Measurements from ENCODE around the gene TAF1C.

TAF1C gene

DNA sequence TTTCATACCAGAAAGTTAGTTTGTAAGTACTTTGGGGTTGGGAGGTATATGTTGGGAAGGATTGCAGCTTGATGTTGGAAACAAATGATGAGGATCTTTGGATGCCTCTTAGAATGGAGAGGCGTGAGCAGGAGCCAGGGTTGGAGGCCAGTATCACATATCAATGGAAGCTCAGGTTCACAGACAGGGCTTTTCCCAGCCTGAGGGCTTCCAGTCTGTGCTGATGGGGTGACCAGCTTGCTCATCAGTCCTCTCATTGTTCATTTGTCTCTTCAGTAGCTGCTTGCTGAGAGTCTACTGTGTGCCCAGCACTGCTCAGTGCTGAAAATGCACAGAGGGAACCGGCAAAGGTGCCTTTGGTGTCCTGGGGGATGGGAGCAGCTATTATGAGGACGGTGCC, 35.9 kb downstream of the TAF1C start:
- Histone ChIP-seq H3K4me3 (ENCODE audit: low read depth, low read length) (no peak overlapping the region), H3K27ac (ENCODE audit: extremely low read depth, low read depth, low read length) (no peak overlapping the region), H3K9me3 (ENCODE audit: control insufficient read depth, insufficient read depth, low read depth, low read length) (no peaks in the 10 kb centered on the region), H3K4me1 (ENCODE audit: control insufficient read depth, insufficient read depth, low read length) (no peaks in the 10 kb centered on the region; the same call in 1 of the 2 replicates), H3K36me3 (ENCODE audit: control insufficient read depth in 2 of 2, insufficient read depth in 1 of 2, low read length in 2 of 2) (no peaks in the 10 kb centered on the region)
- ChIA-PET CTCF (interaction anchor here (0.6 to 3.6 kb wide), 3 partner anchors 9 to 67 kb away, joined by 3 to 12 read pairs (median 4); partner anchors contain the start of gene TAF1C), POLR2A (no interaction called here)
- TF ChIP-seq ZNF138 (tag by site-specific recombination; IDR thresholded peaks at IDR 0.05; ENCODE audit: borderline replicate concordance) (no peak), ZNF521 (tag by site-specific recombination; IDR thresholded peaks at IDR 0.05) (no peak), ZBTB21 (tag by site-specific recombination; IDR thresholded peaks at IDR 0.05) (no peak), MYNN (tag by site-specific recombination; IDR thresholded peaks at IDR 0.05; ENCODE audit: borderline replicate concordance) (no peak), ZNF10 (tag by site-specific recombination; IDR thresholded peaks at IDR 0.05) (no peak), ZNF626 (tag by site-specific recombination; IDR thresholded peaks at IDR 0.05) (no peak), ZNF585B (tag by site-specific recombination; IDR thresholded peaks at IDR 0.05) (no peak), ZNF654 (tag by site-specific recombination; IDR thresholded peaks at IDR 0.05; ENCODE audit: low read depth) (no peak), ZNF169 (tag by site-specific recombination; IDR thresholded peaks at IDR 0.05) (no peak), PBX3 (CRISPR knock-in tag; IDR thresholded peaks at IDR 0.05) (no peak), PRDM1 (tag by site-specific recombination; IDR thresholded peaks at IDR 0.05) (no peak), RBAK (tag by site-specific recombination; IDR thresholded peaks at IDR 0.05) (no peak), SP3 (tag by site-specific recombination; IDR thresholded peaks at IDR 0.05) (no peak)
- TF ChIP-seq, protein P1, sequence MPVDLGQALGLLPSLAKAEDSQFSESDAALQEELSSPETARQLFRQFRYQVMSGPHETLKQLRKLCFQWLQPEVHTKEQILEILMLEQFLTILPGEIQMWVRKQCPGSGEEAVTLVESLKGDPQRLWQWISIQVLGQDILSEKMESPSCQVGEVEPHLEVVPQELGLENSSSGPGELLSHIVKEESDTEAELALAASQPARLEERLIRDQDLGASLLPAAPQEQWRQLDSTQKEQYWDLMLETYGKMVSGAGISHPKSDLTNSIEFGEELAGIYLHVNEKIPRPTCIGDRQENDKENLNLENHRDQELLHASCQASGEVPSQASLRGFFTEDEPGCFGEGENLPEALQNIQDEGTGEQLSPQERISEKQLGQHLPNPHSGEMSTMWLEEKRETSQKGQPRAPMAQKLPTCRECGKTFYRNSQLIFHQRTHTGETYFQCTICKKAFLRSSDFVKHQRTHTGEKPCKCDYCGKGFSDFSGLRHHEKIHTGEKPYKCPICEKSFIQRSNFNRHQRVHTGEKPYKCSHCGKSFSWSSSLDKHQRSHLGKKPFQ (tag by site-specific recombination; IDR thresholded peaks at IDR 0.05): no peak

DNA sequence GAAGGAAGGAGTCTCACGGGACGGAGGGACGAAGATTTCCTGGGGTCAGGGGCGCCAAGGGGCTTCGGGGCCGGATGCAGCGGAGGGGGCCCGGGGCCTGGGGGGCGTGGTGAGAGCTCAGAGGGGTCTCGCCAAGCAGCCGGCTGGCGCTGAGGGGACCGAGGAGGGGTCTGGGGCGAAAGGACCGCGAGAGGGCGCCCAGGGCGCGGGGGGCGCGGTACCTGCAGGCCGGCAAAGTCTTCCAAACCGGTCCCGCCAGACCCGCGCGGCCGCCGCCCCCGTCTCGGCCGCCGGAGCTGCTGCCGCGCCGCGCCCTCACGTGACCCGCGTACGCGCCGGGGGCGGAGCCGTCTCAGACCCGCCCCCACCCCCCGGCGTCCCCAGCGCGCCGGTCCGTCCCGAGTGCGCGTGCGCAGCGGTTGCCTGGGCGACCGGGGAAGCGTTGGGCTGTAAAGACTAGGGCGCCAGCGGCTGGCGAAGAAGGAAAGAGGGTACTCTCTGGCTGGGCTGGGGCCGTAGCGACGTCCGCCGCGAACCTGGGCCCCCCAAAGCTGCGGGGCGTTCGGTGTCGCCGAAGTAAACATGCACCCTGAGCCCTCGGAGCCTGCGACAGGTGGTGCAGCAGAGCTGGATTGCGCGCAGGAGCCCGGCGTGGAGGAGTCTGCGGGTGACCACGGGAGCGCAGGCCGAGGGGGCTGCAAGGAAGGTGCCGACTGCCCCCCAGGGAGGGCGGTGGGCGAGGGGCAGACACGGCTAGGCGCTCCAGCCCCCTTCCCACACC, 41.8 kb downstream of the TAF1C start, which contains the start of the genes DNAAF1 and HSDL1:
TSS of gene DNAAF1 (plus strand) at position 450 of the 781 bp plus-strand sequence. CDS start at position 583, 133 bp downstream.
TSS of gene HSDL1 (minus strand) at position 319 of the 781 bp plus-strand sequence. CDS start 13,856 bp downstream, outside the sequence.
- Histone ChIP-seq H3K4me1 (ENCODE audit: control insufficient read depth, insufficient read depth, low read length) (no peaks in the 10 kb centered on the region), H3K27ac (ENCODE audit: extremely low read depth, low read depth, low read length) (peak within 1 kb of the TSS; percentile 34; the same call in 1 of the 2 replicates), H3K36me3 (ENCODE audit: control insufficient read depth in 2 of 2, insufficient read depth in 1 of 2, low read length in 2 of 2) (no peaks in the 10 kb centered on the region), H3K4me3 (ENCODE audit: low read depth, low read length) (peak within 1 kb of the TSS; percentile 77), H3K9me3 (ENCODE audit: control insufficient read depth, insufficient read depth, low read depth, low read length) (no peaks in the 10 kb centered on the region)
- ChIA-PET CTCF (interaction anchor here (0.6 to 0.7 kb wide), 5 partner anchors 28 to 776 kb away, joined by 3 read pairs; partner anchors contain the start of gene MBTPS1), POLR2A (interaction anchor here (0.6 to 2.7 kb wide), 3 partner anchors 28 to 42 kb away, joined by 3 to 23 read pairs (median 4); partner anchors contain the start of genes MBTPS1 and TAF1C)
- no peak for TF ChIP-seq MEIS1 (CRISPR knock-in tag; IDR thresholded peaks at IDR 0.05; ENCODE audit: borderline replicate concordance)
- TF ChIP-seq, protein P2, sequence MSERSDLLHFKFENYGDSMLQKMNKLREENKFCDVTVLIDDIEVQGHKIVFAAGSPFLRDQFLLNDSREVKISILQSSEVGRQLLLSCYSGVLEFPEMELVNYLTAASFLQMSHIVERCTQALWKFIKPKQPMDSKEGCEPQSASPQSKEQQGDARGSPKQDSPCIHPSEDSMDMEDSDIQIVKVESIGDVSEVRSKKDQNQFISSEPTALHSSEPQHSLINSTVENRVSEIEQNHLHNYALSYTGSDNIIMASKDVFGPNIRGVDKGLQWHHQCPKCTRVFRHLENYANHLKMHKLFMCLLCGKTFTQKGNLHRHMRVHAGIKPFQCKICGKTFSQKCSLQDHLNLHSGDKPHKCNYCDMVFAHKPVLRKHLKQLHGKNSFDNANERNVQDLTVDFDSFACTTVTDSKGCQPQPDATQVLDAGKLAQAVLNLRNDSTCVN (tag by site-specific recombination; optimal IDR thresholded peaks at IDR 0.05): peak; percentile 67
- peak; percentile 3; the same call in 1 of the 2 replicates for TF ChIP-seq ZNF398 (tag by site-specific recombination; IDR thresholded peaks at IDR 0.05)
- TF ChIP-seq SP3 (tag by site-specific recombination; IDR thresholded peaks at IDR 0.05): no peak
- TF ChIP-seq ZNF292 (tag by site-specific recombination; IDR thresholded peaks at IDR 0.05; ENCODE audit: borderline replicate concordance, low read depth): no peak
- no peak for TF ChIP-seq ZFP69B (tag by site-specific recombination; IDR thresholded peaks at IDR 0.05)
- TF ChIP-seq ZNF792 (tag by site-specific recombination; IDR thresholded peaks at IDR 0.05): peak; percentile 18; the same call in 1 of the 2 replicates
- TF ChIP-seq KLF10 (tag by site-specific recombination; IDR thresholded peaks at IDR 0.05): peak; percentile 57; the same call in 1 of the 2 replicates
- peak; percentile 31 for TF ChIP-seq GLIS2 (tag by site-specific recombination; IDR thresholded peaks at IDR 0.05)
- peak; percentile 56; the same call in 1 of the 2 replicates for TF ChIP-seq ZBTB20 (tag by site-specific recombination; IDR thresholded peaks at IDR 0.05)
- TF ChIP-seq ZNF596 (tag by site-specific recombination; IDR thresholded peaks at IDR 0.05): 0 out of 2 replicates have a peak, but pooled peaks have one; percentile 31
- TF ChIP-seq KLF9 (tag by site-specific recombination; IDR thresholded peaks at IDR 0.05; ENCODE audit: low read depth): peak; percentile 87
- TF ChIP-seq SCRT2 (tag by site-specific recombination; IDR thresholded peaks at IDR 0.05): peak; percentile 90
- TF ChIP-seq ZNF175 (tag by site-specific recombination; IDR thresholded peaks at IDR 0.05): no peak
- no peak for TF ChIP-seq ZNF664 (tag by site-specific recombination; IDR thresholded peaks at IDR 0.05)
- TF ChIP-seq ZBTB8A (tag by site-specific recombination; IDR thresholded peaks at IDR 0.05): peak; percentile 67
- 0 out of 2 replicates have a peak, but pooled peaks have one; percentile 12 for TF ChIP-seq ZNF660 (tag by site-specific recombination; IDR thresholded peaks at IDR 0.05)
